ENCODE data around the gene APLF. TPM values are rescaled to one million over a fixed set of nuclear protein-coding genes. Genes with fewer than 3 reads are reported as not detected.
A peak's percentile ranks its signal among the peaks of the same experiment; 100 is the strongest.

APLF gene
- total and polyA plus RNA-seq, 8 donors = 3.3 to 4.4 (median 3.9) TPM

- no peak overlapping the region for H3K27ac ChIP-seq
- peak; percentile 47 for ATAC-seq
- no peak overlapping the region for H3K4me3 ChIP-seq
- no peaks in the 10 kb centered on the region for H3K9me3 ChIP-seq
- DNase-seq = no peak
- TF ChIP-seq CTCF (IDR thresholded peaks at IDR 0.05) = no peak
- intact Hi-C loops (cut with DNase I) = no loop called here
- H3K27me3 ChIP-seq = no peaks in the 10 kb centered on the region
- H3K36me3 ChIP-seq = no peaks in the 10 kb centered on the region
- H3K4me1 ChIP-seq = peaks cover 5 to 10% of the 10 kb centered on the region in 2 donors
Measured at GRCh38 chr2:68434981-68435380, 32.4 kb upstream of the APLF start.

DNA sequence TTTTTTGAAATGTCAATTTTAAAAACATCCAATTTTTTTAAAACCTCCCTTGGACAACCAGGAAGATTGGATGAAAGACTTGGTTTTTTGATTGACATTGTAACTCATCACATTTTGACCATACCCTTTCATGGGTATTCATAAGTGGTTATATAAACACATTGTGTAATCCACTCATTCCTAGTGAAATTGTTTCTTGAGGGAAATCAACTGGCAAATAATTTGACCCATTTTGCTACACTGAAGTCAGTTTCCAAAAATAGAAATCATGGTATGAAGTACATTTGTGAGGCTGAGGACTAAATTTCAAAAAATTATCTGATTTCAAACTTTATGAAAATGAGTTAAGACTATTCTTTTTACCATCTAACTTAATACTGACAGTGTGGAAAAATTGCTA is 31.8 kb upstream of the APLF start:
- peak; percentile 38 for ATAC-seq
- Histone ChIP-seq H3K36me3 (no peaks in the 10 kb centered on the region), H3K4me3 (no peak overlapping the region), H3K27me3 (no peaks in the 10 kb centered on the region), H3K4me1 (peaks cover 6 to 10% of the 10 kb centered on the region in 2 donors), H3K27ac (peak overlapping the region in 1 of 2 donors; percentile 60), H3K9me3 (no peaks in the 10 kb centered on the region)
- TF ChIP-seq CTCF (IDR thresholded peaks at IDR 0.05) = no peak
- DNase-seq = peak in 2 of 4 donors; percentile 32 to 33
- intact Hi-C loops (cut with DNase I) = no loop called here

DNA sequence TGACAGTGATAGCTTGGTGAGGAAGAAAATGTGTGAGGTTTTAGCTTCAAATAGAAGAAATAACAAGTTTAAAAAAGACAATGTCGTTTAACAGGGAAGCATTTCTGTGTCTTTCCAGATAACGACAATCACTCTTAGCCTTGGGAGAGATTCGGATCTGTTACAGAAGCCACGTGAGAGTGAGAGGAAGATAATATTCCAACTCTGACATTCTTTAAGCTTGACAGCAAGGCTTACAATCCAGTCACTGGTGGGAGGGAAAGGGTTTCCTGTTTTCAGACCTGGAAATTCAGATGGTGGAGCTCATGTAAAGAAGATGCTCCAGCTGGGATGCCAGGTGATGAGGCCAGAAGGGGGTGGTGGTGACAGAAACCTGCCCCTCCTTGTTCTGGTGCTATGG is 31.1 kb upstream of the APLF start:
- no peaks in the 10 kb centered on the region for H3K27me3 ChIP-seq
- intact Hi-C loops (cut with DNase I) = no loop called here
- ATAC-seq (no peak), DNase-seq (no peak)
- H3K36me3 ChIP-seq = no peaks in the 10 kb centered on the region
- peaks cover 10 to 13% of the 10 kb centered on the region in 2 donors for H3K4me1 ChIP-seq
- no peaks in the 10 kb centered on the region for H3K9me3 ChIP-seq
- H3K27ac ChIP-seq = peak overlapping the region; percentile 7 to 60
- TF ChIP-seq CTCF (IDR thresholded peaks at IDR 0.05) = no peak
- no peak overlapping the region for H3K4me3 ChIP-seq

GRCh38 chr2:68438455-68439303 is 28.7 kb upstream of the APLF start:
- H3K27ac ChIP-seq = no peak overlapping the region
- no peak for TF ChIP-seq CTCF (IDR thresholded peaks at IDR 0.05)
- H3K4me3 ChIP-seq = no peak overlapping the region
- no peaks in the 10 kb centered on the region for H3K9me3 ChIP-seq
- ATAC-seq (no peak), DNase-seq (no peak)
- intact Hi-C loops (cut with DNase I) = no loop called here
- peaks cover 14 to 20% of the 10 kb centered on the region in 2 donors for H3K4me1 ChIP-seq
- no peaks in the 10 kb centered on the region for H3K36me3 ChIP-seq
- no peaks in the 10 kb centered on the region for H3K27me3 ChIP-seq

GRCh38 chr2:68441179-68441993 is 26.0 kb upstream of the APLF start:
- ATAC-seq = peak; percentile 97
- intact Hi-C loops (cut with DNase I) = loop anchor here in 1 of 2 donors (5.0 kb wide), 1 partner anchor 79 kb away; no protein-coding TSS in a partner anchor
- H3K27me3 ChIP-seq = no peaks in the 10 kb centered on the region
- peak overlapping the region in 1 of 2 donors; percentile 24 for H3K27ac ChIP-seq
- peak; percentile 86 to 93 for TF ChIP-seq CTCF (IDR thresholded peaks at IDR 0.05)
- H3K4me1 ChIP-seq = peaks cover 14 to 20% of the 10 kb centered on the region in 2 donors
- no peaks in the 10 kb centered on the region for H3K36me3 ChIP-seq
- DNase-seq = peak in 3 of 4 donors; percentile 84 to 92 (median 86)
- H3K4me3 ChIP-seq = no peak overlapping the region
- no peaks in the 10 kb centered on the region for H3K9me3 ChIP-seq

All from left lung (tissue), 10 donors.